GM18519 (cell line): ENCODE measurements around the gene SPIC.
"Not testable (repeated sequence)": the region's sequence is repeated elsewhere in the genome, so short reads cannot be mapped to it uniquely, and the experiment has no call there.

Experiments used
- ATAC-seq: cut with Tn5 transposase; IDR thresholded peaks from one replicate; pipeline ENCODE4 v1.9.1; 2021; ENCODE audit warnings: mild to moderate bottlenecking, moderate library complexity; ENCODE audit not compliant: unreplicated experiment, low FRiP score

The SPIC gene

GRCh38 chr12:101474711-101475386 lies at the start of gene SPIC:
TSS of gene SPIC (plus strand) at chr12:101475336. CDS start at chr12:101476905, 1,569 bp downstream.
- ATAC-seq: no peak

DNA sequence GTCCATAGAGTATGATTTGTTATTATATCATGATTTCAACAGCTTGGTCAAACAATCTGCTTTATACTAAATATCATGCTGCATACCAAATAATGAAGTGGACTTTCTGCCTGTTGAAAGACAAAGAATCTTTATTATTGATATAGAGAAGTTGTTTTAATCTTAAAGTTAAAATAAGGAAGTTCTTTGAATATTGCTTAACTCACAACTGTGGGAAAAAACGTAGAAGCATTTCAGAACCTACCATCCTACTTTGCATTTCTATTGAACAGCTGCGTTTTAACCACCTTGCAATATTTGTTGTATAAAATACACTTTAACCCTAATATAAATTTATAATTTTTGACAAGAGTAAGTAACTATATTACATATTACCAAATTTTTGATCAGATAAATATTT lies 44.7 kb upstream of the SPIC start:
- ATAC-seq: no peak

- ATAC-seq: no peak
Measured at GRCh38 chr12:101436136-101436535, 39.0 kb upstream of the SPIC start.

GRCh38 chr12:101439236-101439635 lies 35.9 kb upstream of the SPIC start:
- no peak for ATAC-seq

GRCh38 chr12:101441461-101442224 lies 33.5 kb upstream of the SPIC start:
- ATAC-seq: no peak

DNA sequence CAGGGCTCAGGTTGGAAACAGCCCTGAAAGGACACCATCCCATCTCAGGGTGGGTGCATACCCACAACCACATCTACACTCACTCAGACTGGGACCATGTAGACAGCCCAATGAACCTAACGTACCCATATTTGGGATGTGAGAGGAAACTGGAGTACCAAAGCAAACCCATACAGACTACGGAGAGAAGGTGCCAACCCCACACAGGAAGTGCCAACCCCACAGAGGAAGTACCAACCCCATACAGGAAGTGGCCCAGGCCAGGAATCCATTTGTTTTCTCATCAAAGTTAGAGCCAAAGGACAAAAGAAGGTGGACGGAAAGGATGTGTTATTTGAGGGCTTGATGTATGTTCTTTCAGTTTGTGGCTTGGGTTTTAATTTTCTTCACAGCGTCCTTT lies 19.5 kb upstream of the SPIC start:
- ATAC-seq: no peak

GRCh38 chr12:101459642-101460346 lies 15.3 kb upstream of the SPIC start:
- no peak for ATAC-seq

DNA sequence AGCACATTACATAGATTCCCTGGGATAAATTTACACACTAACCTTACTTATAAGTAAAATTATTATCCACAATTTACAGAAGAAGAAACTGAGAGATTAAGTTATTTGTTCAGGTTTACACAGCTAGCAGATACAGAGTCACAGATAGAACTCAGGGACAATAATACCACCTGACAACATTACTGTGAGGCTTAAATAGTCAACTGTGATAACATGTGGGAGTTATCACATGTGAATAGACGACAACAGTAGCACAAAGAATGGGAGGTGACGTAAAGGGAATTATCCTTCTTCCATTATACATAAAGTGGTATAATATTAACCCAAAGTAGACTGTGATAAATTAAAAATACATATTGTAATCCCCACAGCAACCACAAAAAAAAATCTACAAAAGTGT lies 6.2 kb upstream of the SPIC start:
- ATAC-seq: no peak

- ATAC-seq: no peak
Measured at GRCh38 chr12:101470939-101471338, 4.2 kb upstream of the SPIC start.

- not testable (repeated sequence) for ATAC-seq
Measured at GRCh38 chr12:101471878-101472277, 3.3 kb upstream of the SPIC start.

DNA sequence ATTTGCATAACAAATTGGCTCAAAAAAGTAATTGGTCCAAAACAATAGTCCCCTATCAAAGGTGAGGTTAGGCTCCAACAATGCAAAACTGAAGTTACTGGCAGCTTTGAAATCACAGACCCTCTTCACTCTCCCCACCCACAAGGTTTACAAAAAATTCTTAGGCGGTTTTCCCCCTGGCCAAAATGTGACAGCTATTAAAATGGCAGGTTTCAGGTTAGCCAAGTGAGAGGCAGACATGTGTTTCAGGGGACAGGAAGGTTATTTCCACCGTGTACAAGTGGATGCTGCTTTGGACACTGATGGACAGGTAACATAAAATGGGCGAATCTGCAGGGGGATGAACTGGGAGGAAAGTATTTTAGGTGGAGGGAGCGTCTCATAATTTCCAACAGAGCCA lies 888 bp upstream of the SPIC start:
- no peak for ATAC-seq

DNA sequence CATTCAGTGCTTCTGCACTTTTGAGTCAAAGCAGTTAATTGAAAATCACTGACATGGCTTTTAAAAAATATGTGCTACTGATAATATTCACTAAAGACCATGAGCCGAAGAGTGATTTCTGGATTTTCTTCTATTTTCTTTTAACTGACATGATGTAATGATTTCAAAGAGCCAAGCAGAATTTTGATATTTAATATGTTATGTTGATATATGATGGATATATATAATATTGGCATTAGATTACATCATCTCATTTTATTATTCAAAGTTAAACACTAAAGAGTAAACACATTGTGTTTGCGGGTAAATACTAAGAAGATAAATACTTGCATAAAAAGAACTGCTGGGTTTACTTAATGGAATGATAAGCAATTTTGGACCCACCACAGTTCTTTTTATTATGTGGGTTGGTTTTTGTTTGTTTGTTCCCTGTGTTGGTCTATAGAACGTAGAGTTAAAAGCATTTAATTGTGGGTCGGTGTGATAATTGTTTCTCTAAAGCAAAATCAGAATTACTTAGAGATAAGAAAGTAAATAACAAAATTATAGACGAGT lies 692 bp downstream of the SPIC start:
- ATAC-seq: no peak

- ATAC-seq: no peak
Measured at GRCh38 chr12:101480849-101481248, 5.7 kb downstream of the SPIC start.

- no peak for ATAC-seq
Measured at GRCh38 chr12:101485021-101485420, 9.9 kb downstream of the SPIC start.

DNA sequence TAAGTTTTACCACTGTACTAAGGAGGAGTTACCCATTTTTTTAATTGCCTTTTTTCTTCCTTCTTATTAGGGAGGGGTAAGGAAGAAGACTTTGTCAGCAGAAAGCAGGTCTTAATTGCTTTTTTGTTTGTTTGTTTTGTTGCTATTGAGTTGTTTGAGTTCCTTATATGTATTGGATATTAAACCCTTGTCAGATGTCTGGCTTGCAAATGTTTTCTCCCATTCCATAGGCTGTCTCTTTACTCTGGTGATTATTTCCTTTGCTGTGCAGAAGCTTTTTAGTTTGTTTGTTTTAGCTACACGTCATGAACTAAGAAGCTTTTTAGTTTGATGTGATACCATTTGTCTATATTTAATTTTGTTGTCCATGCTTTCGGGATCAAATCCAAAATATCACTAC lies 13.3 kb downstream of the SPIC start:
- no peak for ATAC-seq

DNA sequence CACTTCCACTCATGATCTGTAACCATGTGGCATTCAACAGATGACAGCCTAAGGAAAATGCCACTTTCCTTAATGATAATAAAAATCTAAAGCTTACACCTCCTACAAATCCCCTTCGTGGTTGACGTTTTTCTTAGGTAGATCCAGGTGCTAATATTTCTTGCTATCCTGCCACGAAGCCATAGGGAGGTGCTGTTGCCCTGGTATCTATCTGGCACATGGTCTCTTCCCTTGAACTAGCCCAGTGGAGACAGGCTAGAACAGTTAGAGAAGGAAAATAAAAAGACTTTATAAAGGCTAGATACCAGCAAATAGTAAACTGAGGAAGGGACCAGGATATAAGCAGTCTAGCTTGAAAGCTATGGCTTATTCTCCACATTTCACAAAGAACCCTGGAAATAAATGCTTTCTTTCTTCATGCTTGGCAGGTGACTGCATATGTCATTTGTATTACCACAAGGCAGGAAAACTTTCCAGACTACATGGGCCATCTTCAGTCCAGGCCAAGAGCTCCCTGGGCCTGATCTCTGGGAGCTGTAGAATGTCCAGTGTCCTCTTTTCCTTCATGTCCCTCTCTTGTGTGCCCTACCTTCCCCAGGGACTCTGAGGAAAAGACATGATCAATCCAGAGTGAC lies 15.3 kb downstream of the SPIC start:
- ATAC-seq: no peak

DNA sequence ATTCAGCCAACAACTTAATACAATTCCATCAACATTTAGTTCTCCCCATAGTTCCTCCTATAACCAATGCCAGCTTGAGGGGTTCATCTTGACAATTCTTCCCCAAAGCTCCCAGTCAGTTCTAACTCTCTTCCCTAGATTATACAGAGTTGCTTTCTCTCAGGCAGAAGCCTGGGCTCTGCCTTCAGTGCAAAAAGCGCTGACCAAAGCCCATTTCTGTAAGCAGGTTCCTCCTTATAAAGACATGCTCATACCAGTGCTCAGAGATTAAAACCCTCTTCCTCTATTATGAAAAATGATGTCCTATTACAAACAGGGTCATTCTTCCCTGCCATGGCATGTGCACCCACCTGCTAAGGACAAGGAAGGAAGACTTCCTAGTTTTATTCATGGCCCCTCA lies 16.2 kb downstream of the SPIC start:
- ATAC-seq: no peak

DNA sequence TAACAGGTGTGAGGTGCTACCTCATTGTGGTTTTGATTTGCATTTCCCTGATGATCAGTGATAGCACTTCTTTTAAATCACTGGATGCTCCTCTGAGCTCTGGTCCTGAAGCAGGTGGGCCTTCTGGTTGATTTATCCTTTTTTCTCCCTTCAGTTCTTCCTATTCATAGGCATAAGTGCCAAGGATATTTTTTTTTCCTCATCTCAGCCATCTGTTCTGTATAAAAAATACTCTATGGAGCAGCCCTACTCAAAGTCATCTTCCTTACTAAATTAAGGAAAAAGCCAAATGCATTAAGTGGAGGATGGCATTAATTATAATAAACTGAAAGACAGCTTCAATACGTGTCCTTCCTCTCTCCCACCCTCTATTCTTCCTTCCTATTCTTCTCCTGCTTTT lies 18.4 kb downstream of the SPIC start:
- ATAC-seq: no peak

DNA sequence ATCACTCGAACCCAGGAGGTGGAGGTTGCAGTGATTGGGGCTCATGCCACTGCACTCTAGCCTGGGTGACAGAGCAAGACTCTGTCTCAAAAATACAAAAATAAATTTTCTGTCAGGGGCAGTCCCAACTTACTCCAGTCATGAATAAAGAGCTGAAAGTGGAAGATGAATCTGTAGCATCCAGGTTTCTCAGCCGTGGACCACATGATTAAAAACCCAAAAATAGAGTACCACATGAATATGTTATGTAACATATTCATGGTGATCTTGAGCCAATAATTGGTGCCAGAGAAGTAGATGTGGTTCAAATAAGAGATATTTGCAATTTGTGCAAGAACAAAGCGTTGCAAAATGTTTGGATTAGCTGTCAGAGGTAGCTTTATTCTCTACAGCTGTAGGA lies 23.1 kb downstream of the SPIC start:
- no peak for ATAC-seq

DNA sequence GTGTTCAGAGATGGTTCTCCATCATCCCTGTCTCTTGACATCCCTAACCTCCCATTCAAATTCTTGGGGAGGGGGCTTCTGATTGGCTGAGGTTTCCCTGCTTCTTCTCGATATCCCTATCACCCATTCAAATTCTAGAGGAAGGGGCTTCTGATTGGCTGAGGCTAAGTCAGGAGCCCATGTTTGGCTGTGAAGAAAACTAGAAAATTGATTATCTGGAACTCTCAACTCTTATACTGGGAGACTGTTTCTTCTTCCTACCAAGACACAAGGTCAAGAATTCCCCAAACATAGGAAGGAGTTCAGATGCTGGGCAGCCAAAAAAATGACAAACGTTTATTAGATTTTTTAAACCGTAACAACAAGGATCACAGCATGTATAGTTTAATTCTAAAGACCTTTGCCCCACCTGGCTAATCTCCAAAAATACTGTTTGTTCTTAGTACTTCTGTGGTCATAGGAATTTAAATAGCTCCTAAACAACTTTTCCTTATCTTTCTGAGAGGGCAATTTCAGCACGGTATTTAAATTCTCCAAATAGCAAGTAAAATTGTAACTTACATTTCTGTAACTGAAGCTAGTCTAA lies 26.4 kb downstream of the SPIC start:
- no peak for ATAC-seq
